ENCODE data around the gene PSMD9.

- TF ChIP-seq EZH2 (optimal IDR thresholded peaks at IDR 0.05; ENCODE audit: low read depth, low read length) (no peak), CTCF (IDR thresholded peaks at IDR 0.05; ENCODE audit: low read length) (no peak), EZH2phosphoT487 (IDR thresholded peaks at IDR 0.05; ENCODE audit: low read length) (no peak)
Measured at GRCh38 chr12:121899590-121899989, 11.0 kb downstream of the PSMD9 start.
